Activated CD8-positive, alpha-beta memory T cell treated with anti-CD3 and anti-CD28 coated beads for 36 hours (primary cell): ENCODE measurements around the gene NFIC. TPM values are rescaled to one million over a fixed set of nuclear protein-coding genes. Genes with fewer than 3 reads are reported as not detected.

Experiments used
- CTCF ChIA-PET: fragments of 350-600 bp; sonication (Branson Sonifier 250); formaldehyde crosslinking; loops from one replicate; lab custom pipeline; 2021; ENCODE audit warnings: antibody characterized with exemption; lab: Charles Lee
- POLR2A ChIA-PET: fragments of 350-600 bp; sonication (Branson Sonifier 250); formaldehyde crosslinking; loops from one replicate; lab custom pipeline; 2021; ENCODE audit warnings: antibody characterized with exemption; lab: Charles Lee
- total RNA-seq, 2 experiments: library from RNA; stranded (reverse); gene quantifications; one replicate each; pipeline ENCODE4 v1.2.3, GENCODE V29; 2021

NFIC gene
- total RNA-seq, 2 experiments from 2014 or later = 17.7 to 19.3 TPM

- POLR2A ChIA-PET = no interaction called here
Observed at GRCh38 chr19:3513229-3514140, 147.1 kb downstream of the NFIC start.

GRCh38 chr19:3514930-3515329, 148.5 kb downstream of the NFIC start:
- POLR2A ChIA-PET = no interaction called here
- CTCF ChIA-PET = interaction anchor here (0.9 to 1.0 kb wide), 2 partner anchors 30 kb away, joined by 3 read pairs; no protein-coding TSS in a partner anchor

More at GRCh38 chr19:3513229-3514140, 147.1 kb downstream of the NFIC start:
- CTCF ChIA-PET = interaction anchor here (0.5 kb wide), 1 partner anchor 136 kb away, joined by 3 read pairs; no protein-coding TSS in a partner anchor

GRCh38 chr19:3515891-3516422, 149.6 kb downstream of the NFIC start:
- ChIA-PET CTCF (interaction anchor here (0.9 kb wide), 1 partner anchor 31 kb away, joined by 3 read pairs; no protein-coding TSS in a partner anchor), POLR2A (no interaction called here)

- POLR2A ChIA-PET = interaction anchor here (0.5 kb wide), 1 partner anchor 15 kb away, joined by 5 read pairs; no protein-coding TSS in a partner anchor
- CTCF ChIA-PET = interaction anchor here (0.5 to 1.0 kb wide), 2 partner anchors 28 to 48 kb away, joined by 3 read pairs; no protein-coding TSS in a partner anchor
Observed at GRCh38 chr19:3516675-3517207, 150.4 kb downstream of the NFIC start.

- ChIA-PET CTCF (interaction anchor here (1.3 kb wide), 1 partner anchor 28 kb away, joined by 5 read pairs; no protein-coding TSS in a partner anchor), POLR2A (interaction anchor here (0.7 kb wide), 1 partner anchor 174 kb away, joined by 4 read pairs; no protein-coding TSS in a partner anchor)
Observed at GRCh38 chr19:3517638-3518037, 151.3 kb downstream of the NFIC start.

GRCh38 chr19:3518255-3518654, 151.9 kb downstream of the NFIC start:
- CTCF ChIA-PET = interaction anchor here (1.3 kb wide), 1 partner anchor 27 kb away, joined by 5 read pairs; no protein-coding TSS in a partner anchor

GRCh38 chr19:3518659-3519058, 152.3 kb downstream of the NFIC start:
- ChIA-PET POLR2A (no interaction called here), CTCF (interaction anchor here (1.3 kb wide), 1 partner anchor 27 kb away, joined by 5 read pairs; no protein-coding TSS in a partner anchor)

More at GRCh38 chr19:3518255-3518654, 151.9 kb downstream of the NFIC start:
- POLR2A ChIA-PET = interaction anchor here (0.7 kb wide), 1 partner anchor 174 kb away, joined by 4 read pairs; no protein-coding TSS in a partner anchor

Other genes starting within 250 kb of the NFIC start
- 1 to 10 TPM; 2.9 to 3.2 TPM for gene GNA15, start 230.6 kb upstream of the NFIC start, total RNA-seq
- gene S1PR4, start 187.8 kb upstream of the NFIC start, total RNA-seq = 10 to 100 TPM; 44.4 to 45.6 TPM
- 100 to 1,000 TPM; 102 to 106 TPM for gene NCLN, start 180.7 kb upstream of the NFIC start, total RNA-seq
- gene CELF5, start 141.9 kb upstream of the NFIC start, total RNA-seq = under 1 TPM; 0.13 to 0.21 TPM
- under 1 TPM; 0.31 to 0.36 TPM for gene SMIM24, start 113.9 kb downstream of the NFIC start, total RNA-seq
- not detected for gene SMIM44, start 116.9 kb downstream of the NFIC start, total RNA-seq
- gene DOHH, start 134.1 kb downstream of the NFIC start, total RNA-seq = 10 to 100 TPM; 18.8 to 21.4 TPM
- gene FZR1, start 139.7 kb downstream of the NFIC start, total RNA-seq = 10 to 100 TPM; 33.1 to 33.6 TPM
- gene TEKTIP1, start 172.6 kb downstream of the NFIC start, total RNA-seq = under 1 TPM; 0.67 to 0.78 TPM
- 100 to 1,000 TPM; 118 to 124 TPM for gene MFSD12, start 191.0 kb downstream of the NFIC start, total RNA-seq
- gene HMG20B, start 206.4 kb downstream of the NFIC start, total RNA-seq = 10 to 100 TPM; 43.0 to 44.9 TPM
- under 1 TPM; 0.44 to 0.67 TPM for gene GIPC3, start 218.9 kb downstream of the NFIC start, total RNA-seq
- 1 to 10 TPM; 2.7 to 3.4 TPM for gene TBXA2R, start 240.3 kb downstream of the NFIC start, total RNA-seq